Thyroid gland (tissue), 4 donors: ENCODE results near the gene B3GALT6.

ENCODE experiments used
- POLR2A ChIP-seq, 2 donors: fragments of 450-650 bp; IDR thresholded peaks; one replicate each; pipeline ENCODE4 v1.6.1; 2017; ENCODE audit warnings: antibody characterized with exemption in 2 of 2, mild to moderate bottlenecking in 2 of 2, moderate library complexity in 1 of 2
- TF ChIP-seq, protein P1 (sequence below), 6 experiments: fragments of 200-600 bp in 3 of 6; fragments of 450-650 bp in 3 of 6; sonication (generic) in 3 of 6; IDR thresholded peaks; one replicate each; pipeline ENCODE4 v1.5.1; 2016 to 2019; ENCODE audit warnings: antibody characterized with exemption in 6 of 6, mild to moderate bottlenecking in 2 of 6, inconsistent platforms in 1 of 6, moderate library complexity in 1 of 6

DNA sequence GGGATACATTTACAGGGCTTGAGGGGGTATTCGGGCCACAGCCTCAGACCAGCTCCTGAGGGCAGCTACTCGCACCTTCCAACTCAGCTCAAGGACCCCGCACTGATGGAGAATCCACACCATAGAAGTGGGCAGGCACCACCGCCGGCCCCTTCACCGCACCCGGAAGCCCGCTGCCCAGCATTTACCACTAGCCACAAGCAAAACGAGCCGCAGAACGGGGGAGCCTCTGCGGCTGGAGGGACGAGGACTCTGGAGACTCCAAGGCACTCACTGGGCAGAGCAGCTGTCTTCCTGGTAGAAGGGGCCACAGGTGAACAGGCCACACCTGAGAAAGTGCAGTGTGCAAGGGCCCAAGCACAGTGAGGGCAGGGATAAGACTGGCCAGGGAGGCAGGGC, 36.2 kb downstream of the B3GALT6 start:
- TF ChIP-seq, protein P1, sequence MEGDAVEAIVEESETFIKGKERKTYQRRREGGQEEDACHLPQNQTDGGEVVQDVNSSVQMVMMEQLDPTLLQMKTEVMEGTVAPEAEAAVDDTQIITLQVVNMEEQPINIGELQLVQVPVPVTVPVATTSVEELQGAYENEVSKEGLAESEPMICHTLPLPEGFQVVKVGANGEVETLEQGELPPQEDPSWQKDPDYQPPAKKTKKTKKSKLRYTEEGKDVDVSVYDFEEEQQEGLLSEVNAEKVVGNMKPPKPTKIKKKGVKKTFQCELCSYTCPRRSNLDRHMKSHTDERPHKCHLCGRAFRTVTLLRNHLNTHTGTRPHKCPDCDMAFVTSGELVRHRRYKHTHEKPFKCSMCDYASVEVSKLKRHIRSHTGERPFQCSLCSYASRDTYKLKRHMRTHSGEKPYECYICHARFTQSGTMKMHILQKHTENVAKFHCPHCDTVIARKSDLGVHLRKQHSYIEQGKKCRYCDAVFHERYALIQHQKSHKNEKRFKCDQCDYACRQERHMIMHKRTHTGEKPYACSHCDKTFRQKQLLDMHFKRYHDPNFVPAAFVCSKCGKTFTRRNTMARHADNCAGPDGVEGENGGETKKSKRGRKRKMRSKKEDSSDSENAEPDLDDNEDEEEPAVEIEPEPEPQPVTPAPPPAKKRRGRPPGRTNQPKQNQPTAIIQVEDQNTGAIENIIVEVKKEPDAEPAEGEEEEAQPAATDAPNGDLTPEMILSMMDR (IDR thresholded peaks at IDR 0.05), result no peak
- no peak for TF ChIP-seq POLR2A (IDR thresholded peaks at IDR 0.05)
